Liver (tissue), 3 donors: ENCODE data around the gene EML5.

Experiments used
- CTCF ChIP-seq: fragments of 150-350 bp; IDR thresholded peaks from 2 replicates; pipeline ENCODE4 v1.5.1; 2017; ENCODE audit warnings: improper control_type of control experiment, low read depth, low read length; ENCODE audit not compliant: missing input control
- GABPA ChIP-seq, 2 donors: IDR thresholded peaks in 1 of 2; conservative IDR thresholded peaks in 1 of 2; 2 replicates each; pipeline ENCODE4 v1.6.1; 2016; ENCODE audit warnings: antibody characterized with exemption in 2 of 2, mild to moderate bottlenecking in 1 of 2, moderate library complexity in 1 of 2
- HNF4G ChIP-seq: IDR thresholded peaks from 2 replicates; pipeline ENCODE4 v1.6.1; 2016; ENCODE audit warnings: antibody characterized with exemption
- RAD21 ChIP-seq, 2 donors: IDR thresholded peaks; 2 replicates each; pipeline ENCODE4 v1.6.1; 2016; ENCODE audit warnings: antibody characterized with exemption in 2 of 2, mild to moderate bottlenecking in 2 of 2
- REST ChIP-seq: IDR thresholded peaks from 2 replicates; pipeline ENCODE4 v1.6.1; 2016; ENCODE audit warnings: antibody characterized with exemption, mild to moderate bottlenecking
- SP1 ChIP-seq: IDR thresholded peaks from 2 replicates; pipeline ENCODE4 v1.6.1; 2018; ENCODE audit warnings: antibody characterized with exemption, mild to moderate bottlenecking
- TF ChIP-seq, protein P1 (sequence below): IDR thresholded peaks from 2 replicates; pipeline ENCODE4 v1.6.1; 2016; ENCODE audit warnings: antibody characterized with exemption
- TF ChIP-seq, protein P2 (sequence below): IDR thresholded peaks from 2 replicates; pipeline ENCODE4 v1.6.1; 2016; ENCODE audit warnings: antibody characterized with exemption
- donor health status: healthy.
- donor health status: healthy.

- TF ChIP-seq CTCF = no peak
- TF ChIP-seq GABPA (IDR thresholded peaks at IDR 0.05 in 1 of 2, conservative IDR thresholded peaks at IDR 0.05 in 1 of 2) = no peak
- TF ChIP-seq RAD21 (IDR thresholded peaks at IDR 0.05) = no peak
- TF ChIP-seq HNF4G = no peak
- no peak for TF ChIP-seq SP1
- TF ChIP-seq, protein P1, sequence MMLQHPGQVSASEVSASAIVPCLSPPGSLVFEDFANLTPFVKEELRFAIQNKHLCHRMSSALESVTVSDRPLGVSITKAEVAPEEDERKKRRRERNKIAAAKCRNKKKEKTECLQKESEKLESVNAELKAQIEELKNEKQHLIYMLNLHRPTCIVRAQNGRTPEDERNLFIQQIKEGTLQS = no peak
- TF ChIP-seq, protein P2, sequence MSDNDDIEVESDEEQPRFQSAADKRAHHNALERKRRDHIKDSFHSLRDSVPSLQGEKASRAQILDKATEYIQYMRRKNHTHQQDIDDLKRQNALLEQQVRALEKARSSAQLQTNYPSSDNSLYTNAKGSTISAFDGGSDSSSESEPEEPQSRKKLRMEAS = no peak
- no peak for TF ChIP-seq REST
Measured at GRCh38 chr14:88834883-88835431, 42.2 kb upstream of the EML5 start.
